HFFc6 (cell line): Measurements from ENCODE around the gene KCNQ1. TPM values are rescaled to one million over a fixed set of nuclear protein-coding genes. Genes with fewer than 3 reads are reported as not detected.

Experiments
- DNase-seq: peaks from one replicate; pipeline ENCODE4 v3.0.0-alpha.2; 2018
- H3K27ac Mint-ChIP-seq: 2 replicates; pipeline ENCODE4 v1.8.0; 2020; ENCODE audit warnings: mild to moderate bottlenecking, mixed read lengths
- H3K27me3 Mint-ChIP-seq: 2 replicates; pipeline ENCODE4 v1.8.0; 2021; ENCODE audit warnings: mild to moderate bottlenecking, moderate library complexity, mixed read lengths; ENCODE audit not compliant: insufficient read depth
- H3K36me3 Mint-ChIP-seq: 2 replicates; pipeline ENCODE4 v1.8.0; 2021; ENCODE audit warnings: low read depth, mixed read lengths
- H3K4me1 Mint-ChIP-seq: 2 replicates; pipeline ENCODE4 v1.8.0; 2020; ENCODE audit warnings: low read depth, mixed read lengths
- H3K4me3 Mint-ChIP-seq: 2 replicates; pipeline ENCODE4 v1.8.0; 2020; ENCODE audit warnings: mild to moderate bottlenecking, moderate library complexity, mixed read lengths
- H3K9me3 Mint-ChIP-seq: 2 replicates; pipeline ENCODE4 v1.8.0; 2020; ENCODE audit warnings: mild to moderate bottlenecking, mixed read lengths
- total RNA-seq, 6 experiments: library from RNA; stranded (reverse); fragmentation: NEBNext Ultra II Directional; extraction: Animal tissue kit (Norgen Biotek cat#: 25700); gene quantifications; 2 replicates in 1 of 6; 3 replicates in 5 of 6; pipeline ENCODE4 v1.2.3, GENCODE V29; 2021
- TF ChIP-seq, protein P1 (sequence below): fragments of 200-600 bp; sonication (generic); IDR thresholded peaks from 2 replicates; pipeline ENCODE4 v1.5.0; 2021; ENCODE audit warnings: antibody characterized with exemption, mild to moderate bottlenecking

The KCNQ1 gene
- total RNA-seq, 6 experiments from 2014 or later = not detected

DNA sequence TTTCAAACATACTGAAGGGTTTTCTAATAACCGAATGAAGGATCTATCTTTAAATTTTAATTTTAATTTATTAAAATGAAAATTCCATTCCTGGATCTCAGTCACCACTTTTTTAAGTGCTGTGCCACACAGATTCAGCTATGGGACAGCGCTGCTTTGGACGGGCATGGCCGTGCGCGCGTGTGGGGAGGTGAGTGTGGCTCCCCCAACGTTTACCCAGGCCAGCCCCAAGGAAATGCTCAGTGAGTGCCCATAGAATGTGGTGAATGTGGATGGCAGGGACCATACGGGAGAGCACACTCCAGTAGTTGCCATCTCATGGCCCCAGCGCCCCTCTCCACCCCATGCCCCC lies 343.0 kb downstream of the KCNQ1 start:
- Mint-ChIP-seq H3K36me3 (no peaks in the 10 kb centered on the region), H3K27me3 (peaks cover 31% of the 10 kb centered on the region), H3K27ac (no peak overlapping the region), H3K4me3 (no peak overlapping the region), H3K4me1 (no peaks in the 10 kb centered on the region), H3K9me3 (no peaks in the 10 kb centered on the region)
- DNase-seq = no peak
- TF ChIP-seq, protein P1, sequence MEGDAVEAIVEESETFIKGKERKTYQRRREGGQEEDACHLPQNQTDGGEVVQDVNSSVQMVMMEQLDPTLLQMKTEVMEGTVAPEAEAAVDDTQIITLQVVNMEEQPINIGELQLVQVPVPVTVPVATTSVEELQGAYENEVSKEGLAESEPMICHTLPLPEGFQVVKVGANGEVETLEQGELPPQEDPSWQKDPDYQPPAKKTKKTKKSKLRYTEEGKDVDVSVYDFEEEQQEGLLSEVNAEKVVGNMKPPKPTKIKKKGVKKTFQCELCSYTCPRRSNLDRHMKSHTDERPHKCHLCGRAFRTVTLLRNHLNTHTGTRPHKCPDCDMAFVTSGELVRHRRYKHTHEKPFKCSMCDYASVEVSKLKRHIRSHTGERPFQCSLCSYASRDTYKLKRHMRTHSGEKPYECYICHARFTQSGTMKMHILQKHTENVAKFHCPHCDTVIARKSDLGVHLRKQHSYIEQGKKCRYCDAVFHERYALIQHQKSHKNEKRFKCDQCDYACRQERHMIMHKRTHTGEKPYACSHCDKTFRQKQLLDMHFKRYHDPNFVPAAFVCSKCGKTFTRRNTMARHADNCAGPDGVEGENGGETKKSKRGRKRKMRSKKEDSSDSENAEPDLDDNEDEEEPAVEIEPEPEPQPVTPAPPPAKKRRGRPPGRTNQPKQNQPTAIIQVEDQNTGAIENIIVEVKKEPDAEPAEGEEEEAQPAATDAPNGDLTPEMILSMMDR = no peak

DNA sequence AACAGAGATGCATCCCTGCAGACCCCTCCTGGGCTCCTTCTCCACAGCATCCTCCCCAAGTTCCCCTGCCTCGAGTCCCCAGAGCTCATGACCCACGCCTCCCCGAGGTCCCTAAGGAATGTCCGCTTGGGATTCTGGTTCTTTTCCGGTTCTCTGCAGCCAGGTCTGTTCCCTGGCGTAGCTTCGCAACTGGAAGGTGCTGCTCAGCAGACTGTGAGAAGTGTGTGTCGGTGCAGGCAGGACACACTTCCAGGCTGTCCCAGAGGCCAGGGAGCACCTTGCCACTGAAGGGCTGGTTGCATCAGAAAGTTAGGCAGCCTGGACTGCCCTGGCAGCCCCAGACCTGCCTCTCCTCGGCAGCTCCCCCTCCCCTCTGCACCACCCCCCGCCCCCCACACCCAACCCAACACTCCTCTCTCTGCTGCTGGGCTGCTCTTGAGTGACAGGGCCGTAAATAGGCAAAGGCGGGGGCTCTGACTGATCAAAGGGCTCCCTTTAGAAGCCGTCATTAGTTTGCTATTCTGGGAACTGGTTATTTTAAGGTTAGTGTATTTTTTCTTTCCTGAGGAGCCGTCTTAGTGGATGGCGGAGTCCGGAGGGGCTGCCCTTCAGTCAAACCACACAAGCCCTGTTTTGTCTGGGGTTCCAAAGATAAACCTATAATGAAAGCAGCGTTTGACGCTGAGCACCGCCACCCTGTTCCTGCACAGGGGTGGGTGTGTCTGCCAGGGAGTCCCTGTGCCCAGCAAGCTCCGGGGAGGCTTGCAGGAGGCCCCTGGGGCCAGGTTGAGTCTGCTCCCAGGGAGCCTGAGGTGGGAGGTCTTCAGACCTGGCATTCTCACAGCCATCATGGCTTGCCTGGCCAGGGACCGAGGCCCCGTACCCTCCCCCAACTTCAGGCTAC lies 343.6 kb downstream of the KCNQ1 start:
- Mint-ChIP-seq H3K27ac (no peak overlapping the region), H3K4me3 (no peak overlapping the region), H3K9me3 (no peaks in the 10 kb centered on the region), H3K4me1 (no peaks in the 10 kb centered on the region), H3K27me3 (peaks cover 34% of the 10 kb centered on the region), H3K36me3 (no peaks in the 10 kb centered on the region)
- TF ChIP-seq, protein P1 = no peak
- DNase-seq = no peak

- TF ChIP-seq, protein P1 = no peak
- Mint-ChIP-seq H3K9me3 (no peaks in the 10 kb centered on the region), H3K27me3 (peaks cover 39% of the 10 kb centered on the region), H3K4me3 (no peak overlapping the region), H3K36me3 (no peaks in the 10 kb centered on the region), H3K27ac (no peak overlapping the region), H3K4me1 (no peaks in the 10 kb centered on the region)
- no peak for DNase-seq
These were observed 344.5 kb downstream of the KCNQ1 start for GRCh38 chr11:2789331-2789730.

- Mint-ChIP-seq H3K27ac (no peak overlapping the region), H3K9me3 (no peaks in the 10 kb centered on the region), H3K4me1 (no peaks in the 10 kb centered on the region), H3K36me3 (no peaks in the 10 kb centered on the region), H3K4me3 (no peak overlapping the region), H3K27me3 (peaks cover 39% of the 10 kb centered on the region)
- TF ChIP-seq, protein P1 = no peak
- no peak for DNase-seq
These were observed 345.2 kb downstream of the KCNQ1 start for GRCh38 chr11:2789791-2790567.

DNA sequence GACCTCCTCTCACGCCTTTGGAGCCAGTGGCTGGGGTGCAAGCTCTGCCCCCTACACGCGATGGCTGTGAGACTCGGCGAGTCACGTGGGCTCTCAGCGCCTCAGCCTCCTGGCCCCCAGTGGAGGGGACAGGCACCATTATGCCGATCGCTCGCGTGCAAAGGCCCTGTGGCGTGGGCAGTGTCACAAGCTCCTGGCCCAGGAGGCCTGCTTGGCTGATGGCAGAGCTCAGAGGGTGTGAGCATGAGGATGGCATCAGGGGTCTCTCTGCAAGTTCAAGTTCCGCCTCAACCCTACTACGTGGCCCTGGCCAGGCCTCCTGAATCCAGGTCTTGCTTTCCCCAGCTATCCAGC lies 345.7 kb downstream of the KCNQ1 start:
- TF ChIP-seq, protein P1 = no peak
- no peaks in the 10 kb centered on the region for H3K36me3 Mint-ChIP-seq
- no peaks in the 10 kb centered on the region for H3K9me3 Mint-ChIP-seq
- DNase-seq = no peak
- H3K4me3 Mint-ChIP-seq = no peak overlapping the region
- peaks cover 39% of the 10 kb centered on the region for H3K27me3 Mint-ChIP-seq
- H3K4me1 Mint-ChIP-seq = no peaks in the 10 kb centered on the region
- no peak overlapping the region for H3K27ac Mint-ChIP-seq
